Measurements from ENCODE around the gene MAP6D1. TPM values are rescaled to one million over a fixed set of nuclear protein-coding genes. Genes with fewer than 3 reads are reported as not detected.
A peak's percentile ranks its signal among the peaks of the same experiment; 100 is the strongest.
"Not testable (repeated sequence)": the region's sequence is repeated elsewhere in the genome, so short reads cannot be mapped to it uniquely, and the experiment has no call there.

The MAP6D1 gene
- total RNA-seq, 1 donor = 3.5 TPM

GRCh38 chr3:183794452-183794851, 30.9 kb downstream of the MAP6D1 start:
- DNase-seq (ENCODE audit: low read depth) = no peak
- TF ChIP-seq, protein P1, sequence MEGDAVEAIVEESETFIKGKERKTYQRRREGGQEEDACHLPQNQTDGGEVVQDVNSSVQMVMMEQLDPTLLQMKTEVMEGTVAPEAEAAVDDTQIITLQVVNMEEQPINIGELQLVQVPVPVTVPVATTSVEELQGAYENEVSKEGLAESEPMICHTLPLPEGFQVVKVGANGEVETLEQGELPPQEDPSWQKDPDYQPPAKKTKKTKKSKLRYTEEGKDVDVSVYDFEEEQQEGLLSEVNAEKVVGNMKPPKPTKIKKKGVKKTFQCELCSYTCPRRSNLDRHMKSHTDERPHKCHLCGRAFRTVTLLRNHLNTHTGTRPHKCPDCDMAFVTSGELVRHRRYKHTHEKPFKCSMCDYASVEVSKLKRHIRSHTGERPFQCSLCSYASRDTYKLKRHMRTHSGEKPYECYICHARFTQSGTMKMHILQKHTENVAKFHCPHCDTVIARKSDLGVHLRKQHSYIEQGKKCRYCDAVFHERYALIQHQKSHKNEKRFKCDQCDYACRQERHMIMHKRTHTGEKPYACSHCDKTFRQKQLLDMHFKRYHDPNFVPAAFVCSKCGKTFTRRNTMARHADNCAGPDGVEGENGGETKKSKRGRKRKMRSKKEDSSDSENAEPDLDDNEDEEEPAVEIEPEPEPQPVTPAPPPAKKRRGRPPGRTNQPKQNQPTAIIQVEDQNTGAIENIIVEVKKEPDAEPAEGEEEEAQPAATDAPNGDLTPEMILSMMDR (IDR thresholded peaks at IDR 0.05; ENCODE audit: insufficient read depth, low read depth, low read length) = no peak
- no peak overlapping the region for H3K4me3 ChIP-seq (ENCODE audit: low read depth, low read length)

DNA sequence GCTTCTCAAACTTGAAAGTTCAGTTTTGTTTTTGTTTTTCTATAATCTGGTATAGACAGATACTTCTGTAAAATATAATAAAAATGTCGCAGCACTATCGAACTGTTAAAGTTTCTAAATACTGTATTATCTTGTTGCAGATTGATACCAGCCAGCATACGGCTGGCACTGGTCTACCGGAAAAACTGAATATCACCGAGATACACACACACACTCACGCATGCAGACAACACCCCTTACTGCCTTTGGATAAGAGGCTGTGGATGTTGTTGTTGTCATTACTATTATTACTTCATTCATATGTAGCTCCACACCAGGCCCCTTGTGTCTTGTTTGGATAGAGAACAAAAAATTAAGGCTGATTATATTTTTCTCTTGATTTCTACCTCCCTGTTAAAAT, 32.4 kb downstream of the MAP6D1 start:
- H3K4me3 ChIP-seq (ENCODE audit: low read depth, low read length) = no peak overlapping the region
- TF ChIP-seq, protein P1 (IDR thresholded peaks at IDR 0.05; ENCODE audit: insufficient read depth, low read depth, low read length) = no peak
- no peak for DNase-seq (ENCODE audit: low read depth)

GRCh38 chr3:183790700-183791099, 34.7 kb downstream of the MAP6D1 start:
- no peak for DNase-seq (ENCODE audit: low read depth)
- H3K4me3 ChIP-seq (ENCODE audit: low read depth, low read length) = no peak overlapping the region

DNA sequence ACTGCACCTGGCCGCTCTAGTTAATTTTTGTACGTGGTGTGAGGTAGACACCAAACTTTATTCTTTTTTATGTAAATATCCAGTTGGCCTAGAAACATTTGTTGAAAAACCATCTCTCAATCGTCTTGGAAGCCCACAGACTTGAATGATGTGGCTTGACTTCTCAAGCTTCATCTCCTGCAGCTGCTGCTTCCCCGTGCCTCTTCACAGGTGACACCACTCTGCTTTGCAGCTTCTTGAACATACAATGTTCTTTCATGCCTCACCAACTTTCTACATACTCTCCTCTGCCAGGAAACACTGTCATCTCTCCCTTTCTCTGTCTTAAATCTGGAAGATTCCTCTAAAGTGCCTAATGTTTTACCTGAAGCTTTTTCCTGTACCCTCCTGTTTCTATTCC, 35.6 kb downstream of the MAP6D1 start:
- TF ChIP-seq, protein P1 (IDR thresholded peaks at IDR 0.05; ENCODE audit: insufficient read depth, low read depth, low read length) = no peak
- no peak for DNase-seq (ENCODE audit: low read depth)
- H3K4me3 ChIP-seq (ENCODE audit: low read depth, low read length) = no peak overlapping the region

More at GRCh38 chr3:183790700-183791099, 34.7 kb downstream of the MAP6D1 start:
- TF ChIP-seq, protein P1 (IDR thresholded peaks at IDR 0.05; ENCODE audit: insufficient read depth, low read depth, low read length) = no peak

GRCh38 chr3:183784503-183784902, 40.9 kb downstream of the MAP6D1 start:
- peak; percentile 34 for DNase-seq (ENCODE audit: low read depth)
- H3K4me3 ChIP-seq (ENCODE audit: low read depth, low read length) = not testable (repeated sequence)

DNA sequence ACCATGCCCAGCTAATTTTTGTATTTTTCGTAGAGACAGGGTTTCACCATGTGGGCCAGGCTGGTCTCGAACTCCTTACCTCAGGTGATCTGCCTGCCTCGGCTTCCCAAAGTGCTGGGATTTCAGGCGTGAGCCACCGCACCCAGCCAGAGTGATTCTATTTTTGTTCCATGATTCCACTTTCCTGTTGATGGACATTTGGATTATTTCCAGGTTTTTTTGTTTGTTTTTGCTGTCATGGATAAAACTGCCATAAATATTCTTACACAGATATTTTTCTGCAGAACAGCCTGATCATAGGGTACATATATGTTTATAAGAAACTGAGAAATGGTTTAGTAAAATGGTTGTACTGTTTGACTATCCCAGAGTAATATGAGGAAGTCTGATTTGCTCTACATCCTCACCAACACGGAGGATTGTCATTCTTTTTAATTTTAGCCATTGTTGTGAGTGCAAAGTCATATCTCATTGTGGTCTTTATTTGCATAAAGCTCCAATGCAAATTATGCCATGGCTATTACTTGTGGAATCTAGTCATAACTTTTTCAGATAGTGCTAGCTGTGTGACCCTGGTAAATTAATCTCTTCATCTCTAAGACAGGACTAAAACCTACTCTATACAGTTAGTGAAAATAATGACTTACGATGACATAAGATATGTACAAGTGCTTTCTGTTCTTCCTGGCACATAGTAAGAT, 42.7 kb downstream of the MAP6D1 start:
- DNase-seq (ENCODE audit: low read depth) = no peak
- TF ChIP-seq, protein P1 (IDR thresholded peaks at IDR 0.05; ENCODE audit: insufficient read depth, low read depth, low read length) = no peak
- no peak overlapping the region for H3K4me3 ChIP-seq (ENCODE audit: low read depth, low read length)

DNA sequence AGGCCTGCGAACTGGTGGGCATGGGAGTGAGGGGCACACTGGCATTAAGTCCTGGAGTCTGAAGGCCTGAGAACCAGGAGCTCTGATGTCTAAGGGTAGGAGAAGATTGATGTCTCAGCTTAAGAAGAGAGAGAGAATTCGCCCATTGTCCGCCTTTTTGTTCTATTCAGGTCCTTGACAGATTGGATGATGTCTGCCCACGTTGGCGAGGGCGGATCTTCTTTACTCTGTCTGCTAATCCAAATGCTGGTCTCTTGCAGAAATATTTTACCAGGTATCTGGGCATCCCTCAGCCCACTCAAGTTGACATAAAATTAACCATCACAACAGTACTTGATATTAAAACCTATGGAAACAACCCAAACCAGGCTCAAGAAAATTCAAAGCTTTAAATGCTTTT, 44.1 kb downstream of the MAP6D1 start:
- no peak for DNase-seq (ENCODE audit: low read depth)
- H3K4me3 ChIP-seq (ENCODE audit: low read depth, low read length) = no peak overlapping the region
- TF ChIP-seq, protein P1 (IDR thresholded peaks at IDR 0.05; ENCODE audit: insufficient read depth, low read depth, low read length) = no peak
